GM19035 (cell line): Measurements from ENCODE around the gene GFI1.
"Not testable (repeated sequence)": the region's sequence is repeated elsewhere in the genome, so short reads cannot be mapped to it uniquely, and the experiment has no call there.

ENCODE experiments used
- ATAC-seq: cut with Tn5 transposase; IDR thresholded peaks from one replicate; pipeline ENCODE4 v1.9.1; 2021; ENCODE audit not compliant: unreplicated experiment

The GFI1 gene

GRCh38 chr1:92486251-92487077 is at the start of gene GFI1:
TSS of gene GFI1 (minus strand) at chr1:92486925. CDS start at chr1:92483487, 3,438 bp downstream.
- ATAC-seq: peak; percentile 17

- ATAC-seq: not testable (repeated sequence)
Observed at GRCh38 chr1:92532371-92532770, 45.6 kb upstream of the GFI1 start.

- not testable (repeated sequence) for ATAC-seq
Observed at GRCh38 chr1:92531939-92532338, 45.2 kb upstream of the GFI1 start.

- ATAC-seq: no peak
Observed at GRCh38 chr1:92527670-92528069, 40.9 kb upstream of the GFI1 start.

- not testable (repeated sequence) for ATAC-seq
Observed at GRCh38 chr1:92524944-92525590, 38.3 kb upstream of the GFI1 start.

GRCh38 chr1:92519043-92519442 is 32.3 kb upstream of the GFI1 start:
- no peak for ATAC-seq

GRCh38 chr1:92516574-92516973 is 29.8 kb upstream of the GFI1 start:
- ATAC-seq: no peak

- ATAC-seq: no peak
Observed at GRCh38 chr1:92515796-92516201, 29.1 kb upstream of the GFI1 start.

- ATAC-seq: no peak
Observed at GRCh38 chr1:92511541-92511940, 24.8 kb upstream of the GFI1 start.

- ATAC-seq: no peak
Observed at GRCh38 chr1:92509619-92510018, 22.9 kb upstream of the GFI1 start.

GRCh38 chr1:92505015-92505692 is 18.4 kb upstream of the GFI1 start:
- ATAC-seq: no peak

- ATAC-seq: no peak
Observed at GRCh38 chr1:92504291-92505014, 17.7 kb upstream of the GFI1 start.

GRCh38 chr1:92503926-92504285 is 17.2 kb upstream of the GFI1 start:
- no peak for ATAC-seq

- ATAC-seq: no peak
Observed at GRCh38 chr1:92503043-92503925, 16.6 kb upstream of the GFI1 start.

GRCh38 chr1:92502247-92502646 is 15.5 kb upstream of the GFI1 start:
- ATAC-seq: no peak

GRCh38 chr1:92500552-92500951 is 13.8 kb upstream of the GFI1 start:
- no peak for ATAC-seq

- no peak for ATAC-seq
Observed at GRCh38 chr1:92495392-92496063, 8.8 kb upstream of the GFI1 start.

- no peak for ATAC-seq
Observed at GRCh38 chr1:92494485-92495141, 7.9 kb upstream of the GFI1 start.

GRCh38 chr1:92493139-92493538 is 6.4 kb upstream of the GFI1 start:
- ATAC-seq: no peak
